SK-N-SH treated with all-trans-retinoic acid at 6 μM for 48 hours (cell line): ENCODE data around the gene SERGEF.

Source experiments
- ARNTL ChIP-seq: fragments of 450-650 bp; formaldehyde crosslinking; IDR thresholded peaks from 2 replicates; pipeline ENCODE4 v1.5.0; 2020; ENCODE audit warnings: low read depth, mild to moderate bottlenecking, moderate library complexity, borderline replicate concordance
- CREB5 ChIP-seq: fragments of 250-450 bp; sonication (Bioruptor Pico); IDR thresholded peaks from 2 replicates; pipeline ENCODE4 v1.5.1; 2020; ENCODE audit warnings: low read depth, mild to moderate bottlenecking, moderate library complexity
- CSDC2 ChIP-seq: fragments of 250-450 bp; sonication (Bioruptor Pico); IDR thresholded peaks from 2 replicates; pipeline ENCODE4 v1.5.0; 2020; ENCODE audit warnings: mild to moderate bottlenecking, moderate library complexity
- CSRNP3 ChIP-seq: fragments of 250-450 bp; sonication (Bioruptor Pico); IDR thresholded peaks from 2 replicates; pipeline ENCODE4 v1.5.1; 2021; ENCODE audit warnings: mild to moderate bottlenecking, moderate library complexity
- ESRRG ChIP-seq: fragments of 250-450 bp; sonication (Bioruptor Pico); IDR thresholded peaks from 2 replicates; pipeline ENCODE4 v1.6.1; 2021; ENCODE audit warnings: mild to moderate bottlenecking
- GLIS3 ChIP-seq: fragments of 250-450 bp; sonication (Bioruptor Pico); IDR thresholded peaks from 2 replicates; pipeline ENCODE4 v1.5.0; 2020; ENCODE audit warnings: mild to moderate bottlenecking, moderate library complexity
- OSR1 ChIP-seq: fragments of 250-450 bp; sonication (Bioruptor Pico); IDR thresholded peaks from 2 replicates; pipeline ENCODE4 v1.8.0; 2022; ENCODE audit warnings: moderate library complexity, mild to moderate bottlenecking, inconsistent platforms
- PATZ1 ChIP-seq: fragments of 250-450 bp; sonication (Bioruptor Pico); IDR thresholded peaks from 2 replicates; pipeline ENCODE4 v1.8.0; 2020; ENCODE audit warnings: mild to moderate bottlenecking, moderate library complexity, borderline replicate concordance
- POU6F1 ChIP-seq: fragments of 250-450 bp; sonication (Bioruptor Pico); IDR thresholded peaks from 2 replicates; pipeline ENCODE4 v1.8.0; 2021; ENCODE audit warnings: low read depth, mild to moderate bottlenecking, moderate library complexity, borderline replicate concordance
- RARB ChIP-seq: fragments of 250-450 bp; sonication (Bioruptor Pico); IDR thresholded peaks from 2 replicates; pipeline ENCODE4 v1.8.0; 2021; ENCODE audit warnings: mild to moderate bottlenecking, moderate library complexity
- TOX ChIP-seq: fragments of 250-450 bp; sonication (Bioruptor Pico); IDR thresholded peaks from 2 replicates; pipeline ENCODE4 v1.8.0; 2021; ENCODE audit warnings: mild to moderate bottlenecking, moderate library complexity, borderline replicate concordance
- ZFP3 ChIP-seq: fragments of 250-450 bp; sonication (Bioruptor Pico); IDR thresholded peaks from 2 replicates; pipeline ENCODE4 v1.5.0; 2020; ENCODE audit warnings: mild to moderate bottlenecking, moderate library complexity
- ZFP30 ChIP-seq: fragments of 450-650 bp; formaldehyde crosslinking; IDR thresholded peaks from 2 replicates; pipeline ENCODE4 v1.5.0; 2022; ENCODE audit warnings: mild to moderate bottlenecking, moderate library complexity
- ZNF70 ChIP-seq: fragments of 450-650 bp; formaldehyde crosslinking; IDR thresholded peaks from 2 replicates; pipeline ENCODE4 v1.5.0; 2020; ENCODE audit warnings: mild to moderate bottlenecking, moderate library complexity

GRCh38 chr11:17827006-17827405 lies 185.8 kb downstream of the SERGEF start:
- TF ChIP-seq TOX (CRISPR knock-in tag) (no peak), CREB5 (no peak), RARB (CRISPR knock-in tag) (no peak), POU6F1 (CRISPR knock-in tag) (no peak), ARNTL (CRISPR knock-in tag) (no peak), CSRNP3 (CRISPR knock-in tag) (no peak), GLIS3 (CRISPR knock-in tag) (no peak), CSDC2 (no peak), ZFP30 (CRISPR knock-in tag) (no peak), PATZ1 (CRISPR knock-in tag) (no peak), ZFP3 (no peak), ZNF70 (no peak), ESRRG (no peak), OSR1 (CRISPR knock-in tag) (no peak)
